Kidney epithelial cell (primary cell): Measurements from ENCODE around the gene PSMC3. TPM values are rescaled to one million over a fixed set of nuclear protein-coding genes. Genes with fewer than 3 reads are reported as not detected.
A peak's percentile ranks its signal among the peaks of the same experiment; 100 is the strongest.

Experiments
- DNase-seq: peaks from one replicate; pipeline ENCODE4 v3.0.0-alpha.2; 2010; ENCODE audit warnings: low read depth
- H3K27me3 ChIP-seq: 2 replicates; pipeline ENCODE4 v1.6.0; 2011; ENCODE audit warnings: low read length; ENCODE audit not compliant: control insufficient read depth, insufficient read depth
- H3K36me3 ChIP-seq: 2 replicates; pipeline ENCODE4 v1.5.1; 2011; ENCODE audit warnings: low read length; ENCODE audit not compliant: control insufficient read depth, insufficient read depth
- H3K4me3 ChIP-seq: 2 replicates; pipeline ENCODE4 v1.5.1; 2011; ENCODE audit warnings: low read depth, mild to moderate bottlenecking, control low read depth, low read length
- CTCF ChIP-seq: IDR thresholded peaks from 2 replicates; pipeline ENCODE4 v1.5.1; 2011; ENCODE audit warnings: mild to moderate bottlenecking, moderate library complexity, low read length, control low read depth, inconsistent platforms; ENCODE audit not compliant: insufficient read depth, poor library complexity, severe bottlenecking
- total RNA-seq: library from RNA; depleted of rRNA; stranded (reverse); fragments of >200 nt; gene quantifications from 2 replicates; pipeline ENCODE4 v1.2.3, GENCODE V29; 2015

Gene PSMC3
- total RNA-seq, 1 donor from 2014 or later, result 126 TPM

- H3K36me3 ChIP-seq, result no peaks in the 10 kb centered on the region
- no peak for DNase-seq
- H3K4me3 ChIP-seq, result no peak overlapping the region
- H3K27me3 ChIP-seq, result no peaks in the 10 kb centered on the region
- no peak for TF ChIP-seq CTCF
Measured at GRCh38 chr11:47400768-47401279, 25.4 kb downstream of the PSMC3 start.

- no peak for TF ChIP-seq CTCF
- no peaks in the 10 kb centered on the region for H3K27me3 ChIP-seq
- no peaks in the 10 kb centered on the region for H3K36me3 ChIP-seq
- no peak for DNase-seq
- peak overlapping the region; percentile 32 for H3K4me3 ChIP-seq
Measured at GRCh38 chr11:47399860-47400767, 26.1 kb downstream of the PSMC3 start.

- TF ChIP-seq CTCF, result no peak
- H3K36me3 ChIP-seq, result no peaks in the 10 kb centered on the region
- H3K4me3 ChIP-seq, result no peak overlapping the region
- no peak for DNase-seq
- H3K27me3 ChIP-seq, result no peaks in the 10 kb centered on the region
Measured at GRCh38 chr11:47398551-47398950, 27.7 kb downstream of the PSMC3 start.

GRCh38 chr11:47398011-47398410 lies 28.2 kb downstream of the PSMC3 start:
- H3K4me3 ChIP-seq, result no peak overlapping the region
- H3K36me3 ChIP-seq, result no peaks in the 10 kb centered on the region
- no peak for TF ChIP-seq CTCF
- DNase-seq, result no peak
- H3K27me3 ChIP-seq, result no peaks in the 10 kb centered on the region

- no peak for DNase-seq
- Histone ChIP-seq H3K36me3 (no peaks in the 10 kb centered on the region), H3K4me3 (no peak overlapping the region), H3K27me3 (no peaks in the 10 kb centered on the region)
- no peak for TF ChIP-seq CTCF
Measured at GRCh38 chr11:47396049-47396320, 30.3 kb downstream of the PSMC3 start.
